ENCODE data around the gene DEPDC1.
"Not testable (repeated sequence)": the region's sequence is repeated elsewhere in the genome, so short reads cannot be mapped to it uniquely, and the experiment has no call there.

The DEPDC1 gene, protein sequence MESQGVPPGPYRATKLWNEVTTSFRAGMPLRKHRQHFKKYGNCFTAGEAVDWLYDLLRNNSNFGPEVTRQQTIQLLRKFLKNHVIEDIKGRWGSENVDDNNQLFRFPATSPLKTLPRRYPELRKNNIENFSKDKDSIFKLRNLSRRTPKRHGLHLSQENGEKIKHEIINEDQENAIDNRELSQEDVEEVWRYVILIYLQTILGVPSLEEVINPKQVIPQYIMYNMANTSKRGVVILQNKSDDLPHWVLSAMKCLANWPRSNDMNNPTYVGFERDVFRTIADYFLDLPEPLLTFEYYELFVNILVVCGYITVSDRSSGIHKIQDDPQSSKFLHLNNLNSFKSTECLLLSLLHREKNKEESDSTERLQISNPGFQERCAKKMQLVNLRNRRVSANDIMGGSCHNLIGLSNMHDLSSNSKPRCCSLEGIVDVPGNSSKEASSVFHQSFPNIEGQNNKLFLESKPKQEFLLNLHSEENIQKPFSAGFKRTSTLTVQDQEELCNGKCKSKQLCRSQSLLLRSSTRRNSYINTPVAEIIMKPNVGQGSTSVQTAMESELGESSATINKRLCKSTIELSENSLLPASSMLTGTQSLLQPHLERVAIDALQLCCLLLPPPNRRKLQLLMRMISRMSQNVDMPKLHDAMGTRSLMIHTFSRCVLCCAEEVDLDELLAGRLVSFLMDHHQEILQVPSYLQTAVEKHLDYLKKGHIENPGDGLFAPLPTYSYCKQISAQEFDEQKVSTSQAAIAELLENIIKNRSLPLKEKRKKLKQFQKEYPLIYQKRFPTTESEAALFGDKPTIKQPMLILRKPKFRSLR

GRCh38 chr1:68496680-68497357 lies at the start of gene DEPDC1:
TSS of gene DEPDC1 (minus strand) at chr1:68497082. CDS start at chr1:68496999, 83 bp downstream.
- DNase-seq: peak; percentile 95

DNA sequence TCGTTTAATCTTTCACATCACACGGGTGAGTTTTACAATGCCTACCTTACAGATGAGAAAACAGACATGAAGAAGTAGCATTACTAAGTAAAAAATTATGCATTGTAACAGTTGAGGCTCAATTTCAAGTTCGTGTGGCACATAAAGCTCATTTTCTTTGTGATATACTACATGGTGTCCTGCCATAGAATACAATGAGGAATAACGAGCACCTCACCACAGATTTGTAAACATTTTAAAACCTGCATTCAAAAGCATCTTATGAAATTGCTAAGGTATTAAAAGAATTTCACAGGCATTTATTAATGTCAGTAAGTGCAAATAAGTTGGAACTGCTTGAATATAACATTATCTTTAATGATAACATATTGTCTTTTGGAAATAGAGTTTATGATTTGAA lies 47.8 kb upstream of the DEPDC1 start:
- DNase-seq: no peak

- no peak for DNase-seq
Observed at GRCh38 chr1:68542586-68542985, 45.7 kb upstream of the DEPDC1 start.

- no peak for DNase-seq
Observed at GRCh38 chr1:68538941-68539340, 42.1 kb upstream of the DEPDC1 start.

- no peak for DNase-seq
Observed at GRCh38 chr1:68528243-68528642, 31.4 kb upstream of the DEPDC1 start.

DNA sequence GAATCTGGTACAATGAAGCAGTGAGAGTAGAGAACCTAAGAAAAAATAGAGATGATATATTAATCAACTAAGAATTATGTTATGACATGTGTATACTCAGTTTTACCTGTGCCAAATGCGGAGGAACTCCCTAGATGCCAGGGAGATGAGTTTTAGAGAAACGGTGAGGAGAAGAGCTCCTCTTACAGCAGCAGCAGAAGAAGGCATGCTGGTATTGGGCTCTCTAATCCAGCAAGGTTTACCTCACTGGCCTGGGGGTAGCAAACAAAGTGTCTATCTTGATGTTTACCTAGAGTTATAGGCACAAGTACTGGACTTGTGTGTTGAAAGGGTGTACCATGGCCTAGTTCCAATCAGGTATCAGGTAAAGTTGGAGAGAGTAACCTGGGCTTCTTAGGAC lies 28.9 kb upstream of the DEPDC1 start:
- no peak for DNase-seq

GRCh38 chr1:68521286-68521685 lies 24.4 kb upstream of the DEPDC1 start:
- DNase-seq: no peak

- no peak for DNase-seq
Observed at GRCh38 chr1:68516066-68516465, 19.2 kb upstream of the DEPDC1 start.

- no peak for DNase-seq
Observed at GRCh38 chr1:68511254-68511653, 14.4 kb upstream of the DEPDC1 start.

DNA sequence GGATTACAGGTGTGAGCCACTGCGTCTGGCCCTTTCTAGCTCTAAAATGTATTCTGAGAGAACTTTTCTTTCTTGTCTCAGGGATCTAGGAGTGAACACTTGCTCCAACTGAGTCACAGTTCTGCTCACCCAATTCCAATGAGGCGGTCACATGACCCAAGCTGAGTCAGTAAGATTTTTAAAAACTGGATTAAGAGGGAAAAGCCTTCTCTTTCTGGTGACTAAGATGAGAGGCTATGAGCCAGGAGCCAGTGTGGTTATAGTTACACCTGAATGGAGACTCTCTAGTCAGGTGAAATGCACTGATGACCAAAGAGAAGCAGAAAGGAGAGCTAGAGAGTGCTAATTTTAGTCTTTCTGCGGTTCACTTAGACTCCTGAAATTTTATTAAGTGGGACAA lies 9.5 kb upstream of the DEPDC1 start:
- DNase-seq: no peak

DNA sequence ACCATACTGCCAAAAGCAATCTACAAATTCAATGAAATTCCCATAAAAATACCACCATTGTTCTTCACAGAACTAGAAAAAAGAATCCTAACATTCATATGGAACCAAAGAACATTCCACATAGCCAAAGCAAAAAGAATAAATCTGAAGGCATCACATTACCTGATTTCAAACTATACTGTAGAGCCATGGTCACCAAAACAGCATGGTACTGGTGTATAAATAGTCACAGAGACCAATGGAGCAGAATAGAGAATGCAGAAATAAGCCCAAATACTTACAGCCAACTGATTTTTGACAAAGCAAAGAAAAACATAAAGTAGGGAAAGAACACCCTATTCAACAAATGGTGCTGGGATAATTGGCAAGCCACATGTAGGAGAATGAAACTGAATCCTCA lies 6.2 kb upstream of the DEPDC1 start:
- DNase-seq: no peak

GRCh38 chr1:68497358-68497698 lies 446 bp upstream of the DEPDC1 start:
- no peak for DNase-seq

GRCh38 chr1:68495968-68496679 lies 758 bp downstream of the DEPDC1 start:
- no peak for DNase-seq

GRCh38 chr1:68495532-68495931 lies 1.4 kb downstream of the DEPDC1 start:
- DNase-seq: no peak

DNA sequence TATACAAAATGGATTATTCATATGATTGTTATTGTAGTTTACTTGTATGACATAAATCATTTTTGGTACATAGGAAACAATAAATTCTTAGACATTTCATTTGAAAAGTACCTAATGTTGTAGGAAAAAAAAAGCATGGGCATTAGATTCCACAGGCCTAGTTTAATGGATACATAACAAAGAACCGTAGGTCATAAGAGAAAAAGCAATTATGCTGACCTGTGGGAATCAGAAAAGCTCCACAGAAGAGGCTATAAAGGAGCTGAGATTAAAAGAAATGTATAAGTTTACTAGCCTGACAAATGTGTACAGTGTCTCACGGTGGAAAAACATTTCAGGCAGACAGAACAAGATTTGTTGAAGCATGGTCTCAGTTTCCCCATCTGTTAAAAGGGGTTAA lies 3.7 kb downstream of the DEPDC1 start:
- no peak for DNase-seq

DNA sequence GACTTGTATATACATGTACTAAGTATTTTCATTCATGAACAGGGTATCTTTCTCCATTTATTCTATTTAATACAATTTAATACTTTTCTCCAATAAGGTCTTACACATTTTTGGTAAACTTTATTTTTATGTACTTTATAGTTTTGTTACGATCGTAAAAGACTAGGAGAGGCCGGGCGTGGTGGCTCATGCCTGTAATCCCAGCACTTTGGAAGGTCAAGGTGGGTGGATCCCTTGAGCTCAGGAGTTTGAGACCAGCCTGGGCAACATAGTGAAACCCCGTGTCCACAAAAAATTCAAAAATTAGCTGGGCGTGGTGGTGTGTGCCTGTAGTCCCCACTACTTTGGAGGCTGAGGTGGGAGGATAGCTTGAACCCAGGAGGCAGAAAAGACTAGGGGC lies 4.6 kb downstream of the DEPDC1 start:
- not testable (repeated sequence) for DNase-seq

DNA sequence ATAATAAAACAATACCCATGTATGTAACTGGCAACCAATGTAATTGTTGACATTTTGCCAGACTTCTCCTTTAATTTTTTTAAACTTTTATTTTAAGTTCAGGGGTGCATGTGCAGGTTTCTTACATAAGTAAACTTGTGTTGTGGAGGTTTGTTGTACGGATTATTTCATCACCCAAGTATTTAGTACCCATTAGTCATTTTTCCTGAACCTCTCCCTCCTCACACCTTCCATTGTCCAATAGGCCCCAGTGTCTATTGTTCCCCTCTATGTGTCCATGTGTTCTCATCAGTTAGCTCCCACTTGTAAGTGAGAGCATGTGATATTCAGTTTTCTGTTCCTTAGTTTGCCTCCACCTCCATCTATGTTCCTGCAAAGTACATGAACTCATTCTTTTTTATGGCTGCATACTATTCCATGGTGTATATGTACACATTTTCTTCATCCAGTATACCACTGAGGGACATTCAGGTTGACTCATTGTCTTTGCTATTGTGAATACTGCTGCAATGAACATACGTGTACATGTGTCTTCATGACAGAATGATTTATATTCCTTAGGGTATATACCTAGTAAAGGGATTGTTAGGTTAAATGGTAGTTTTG lies 6.7 kb downstream of the DEPDC1 start:
- DNase-seq: no peak

DNA sequence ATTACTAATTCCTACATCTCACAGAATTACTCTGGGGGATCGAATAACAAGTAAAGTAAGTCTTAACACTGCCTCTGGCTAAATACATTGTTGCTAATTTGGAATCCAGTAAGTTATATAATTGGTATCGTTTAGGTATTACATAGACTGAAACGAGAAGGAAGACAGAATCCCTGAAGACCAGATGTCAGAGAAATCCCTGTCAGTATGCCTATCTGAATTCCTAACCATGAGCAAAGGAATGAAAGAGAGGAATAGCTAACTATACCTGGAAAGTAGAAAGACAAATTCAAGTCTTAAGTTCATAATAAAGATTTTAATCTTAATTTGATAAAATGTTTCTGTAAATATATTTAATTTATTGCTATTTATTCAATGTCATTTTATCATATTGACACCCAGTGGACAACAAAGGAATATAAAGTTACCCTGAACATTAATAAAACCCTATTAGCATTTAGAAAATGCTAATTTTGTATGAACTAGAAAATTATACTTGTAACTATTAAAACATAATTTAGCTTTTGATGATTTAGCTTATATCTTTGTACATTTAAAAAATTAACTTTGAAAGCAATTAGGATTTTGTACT lies 11.4 kb downstream of the DEPDC1 start:
- DNase-seq: no peak

GRCh38 chr1:68484618-68485017 lies 12.3 kb downstream of the DEPDC1 start:
- no peak for DNase-seq

DNA sequence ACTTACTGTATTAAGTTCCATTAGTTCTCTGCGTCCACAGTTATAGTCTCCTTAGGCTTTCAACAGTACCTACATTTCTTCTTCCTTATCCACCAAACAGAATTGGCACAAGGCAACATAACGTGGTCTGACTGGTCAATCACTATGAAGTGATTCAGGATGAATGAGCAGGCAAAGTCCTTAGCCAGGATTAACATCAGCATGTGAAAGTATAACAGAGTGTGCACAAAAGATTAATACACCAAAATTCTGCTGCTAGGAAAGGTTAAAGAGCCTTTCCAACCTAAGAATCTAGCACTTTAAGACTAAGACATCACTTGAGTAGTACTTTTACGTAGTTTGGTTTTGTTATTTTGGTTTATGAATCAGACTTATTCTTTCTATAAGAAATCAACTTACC lies 15.8 kb downstream of the DEPDC1 start:
- DNase-seq: no peak

DNA sequence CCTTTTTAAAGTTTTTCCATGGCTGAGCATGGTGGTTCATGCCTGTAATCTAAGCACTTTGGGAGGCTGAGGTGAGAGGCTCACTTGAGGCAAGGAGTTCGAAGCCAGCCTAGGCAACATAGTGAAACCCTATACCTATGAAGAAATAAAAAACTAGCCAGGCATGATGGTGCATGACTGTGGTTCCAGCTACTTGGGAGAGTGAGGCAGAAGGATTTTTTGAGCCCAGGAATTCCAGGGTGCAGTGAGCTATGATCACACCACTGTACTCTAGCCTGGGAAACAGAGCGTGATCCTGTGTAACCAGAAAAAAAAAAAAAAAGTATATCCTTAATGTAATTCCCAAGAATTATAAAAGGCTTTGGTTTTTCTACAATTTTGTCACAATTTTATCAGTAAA lies 17.4 kb downstream of the DEPDC1 start:
- no peak for DNase-seq

- DNase-seq: no peak
Observed at GRCh38 chr1:68478662-68479061, 18.2 kb downstream of the DEPDC1 start.
